ENCODE results near the gene NRN1.
"Not testable (repeated sequence)": the region's sequence is repeated elsewhere in the genome, so short reads cannot be mapped to it uniquely, and the experiment has no call there.

The NRN1 gene

DNA sequence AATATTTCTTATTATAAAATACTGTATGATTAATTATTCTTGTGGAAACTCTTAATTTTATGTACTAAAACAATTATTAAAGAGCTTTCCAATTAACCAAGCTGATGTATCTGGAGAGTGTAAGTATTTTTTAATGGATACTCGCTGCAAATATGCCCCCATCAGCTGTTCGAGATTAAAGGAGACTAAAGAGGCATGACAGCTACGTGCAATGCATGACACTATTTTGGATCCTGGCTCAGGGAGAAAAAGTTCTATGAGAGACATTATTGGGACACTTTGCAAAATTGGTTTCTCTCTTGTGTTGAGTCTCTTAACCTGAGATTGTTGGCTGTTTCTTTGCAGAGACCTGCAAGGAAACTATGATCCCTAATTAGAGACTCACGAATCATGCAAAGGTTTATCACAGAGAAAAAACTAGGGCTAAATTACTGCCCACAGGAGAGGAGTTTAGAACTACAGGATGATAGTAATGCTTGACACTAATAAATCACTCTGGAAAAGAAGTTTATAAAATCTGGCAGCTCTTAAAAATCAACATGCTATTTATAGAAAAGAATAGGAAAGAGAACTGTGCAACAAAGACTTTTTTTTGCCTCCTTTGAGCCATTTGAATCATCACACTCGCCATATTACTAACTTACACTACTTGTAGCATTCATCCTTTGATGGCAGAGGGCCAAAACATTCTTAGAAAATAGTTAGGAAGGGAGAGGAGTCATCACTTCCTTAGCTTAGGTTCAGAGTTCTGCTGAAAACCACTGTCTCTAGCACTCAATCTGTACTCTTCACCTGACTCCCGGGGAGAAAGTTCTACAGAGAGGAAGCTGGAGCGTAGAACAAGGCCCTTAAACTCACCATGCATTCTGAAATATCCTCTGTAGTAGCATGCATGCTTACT is 25.3 kb downstream of the NRN1 start:
- no peak for DNase-seq

GRCh38 chr6:5979650-5980420 is 26.9 kb downstream of the NRN1 start:
- DNase-seq: no peak

GRCh38 chr6:5976811-5977210 is 29.9 kb downstream of the NRN1 start:
- DNase-seq: no peak

DNA sequence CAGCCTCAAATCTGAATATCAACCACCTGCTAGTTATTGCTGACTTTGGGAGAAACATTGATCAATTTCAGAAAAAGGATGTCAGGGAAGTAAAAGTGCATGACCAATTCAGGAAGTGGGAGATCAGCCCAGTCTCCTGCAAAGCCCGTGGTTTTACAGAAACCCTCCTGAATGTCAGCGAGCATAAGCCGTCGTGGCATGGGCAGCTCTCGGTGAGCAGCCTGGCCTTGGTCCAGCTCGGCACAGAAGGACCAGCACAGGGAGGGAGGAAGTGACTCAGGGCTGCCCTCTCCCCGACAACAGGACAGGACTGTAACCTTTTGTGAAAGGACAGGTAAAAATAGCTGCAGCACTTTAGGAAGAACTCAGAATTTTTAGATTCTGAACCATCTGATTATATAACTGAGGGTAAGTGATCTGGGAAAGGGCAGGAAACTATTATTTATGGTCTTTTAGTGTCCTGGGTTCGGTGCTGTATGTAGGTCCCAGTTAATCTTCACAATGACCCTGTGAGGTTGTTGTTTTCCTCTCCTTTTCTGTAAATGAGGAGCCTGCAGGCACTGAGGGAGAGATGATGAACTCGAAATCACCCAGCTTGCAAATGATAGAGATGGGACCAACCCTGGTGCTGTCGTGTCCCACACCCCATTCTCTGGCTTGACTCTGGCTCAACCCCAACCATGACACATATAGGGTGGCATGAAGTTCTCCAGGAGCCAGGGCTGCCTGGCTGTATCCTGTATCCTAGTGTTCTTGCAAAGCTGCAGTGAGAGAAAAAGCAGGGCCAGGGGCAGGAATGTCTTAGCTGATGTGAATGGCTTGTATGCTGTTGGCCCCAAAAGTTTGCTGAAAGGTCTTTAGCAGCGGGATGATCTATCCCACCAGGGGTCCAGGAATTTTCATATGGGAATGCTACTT is 37.6 kb downstream of the NRN1 start:
- DNase-seq: no peak

DNA sequence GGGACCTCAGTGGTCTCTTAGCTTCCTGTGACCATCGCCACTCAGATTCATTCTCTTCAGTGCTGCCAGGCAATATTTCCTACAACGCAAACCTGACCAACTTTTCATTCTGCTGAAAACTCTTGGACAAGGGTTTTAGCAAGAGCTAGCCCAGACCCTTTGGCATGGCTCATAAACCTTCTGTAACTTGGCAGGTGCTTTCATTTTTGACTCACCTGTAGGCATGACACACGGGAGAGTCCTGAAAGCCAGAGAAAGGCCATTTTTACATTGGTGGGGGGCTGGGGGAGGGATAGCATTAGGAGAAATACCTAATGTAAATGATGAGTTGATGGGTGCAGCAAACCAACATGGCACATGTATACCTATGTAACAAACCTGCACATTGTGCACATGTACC is 38.7 kb downstream of the NRN1 start:
- DNase-seq: not testable (repeated sequence)

GRCh38 chr6:5967594-5967993 is 39.1 kb downstream of the NRN1 start:
- no peak for DNase-seq

- DNase-seq: no peak
Observed at GRCh38 chr6:5962794-5963193, 43.9 kb downstream of the NRN1 start.

GRCh38 chr6:5961836-5962235 is 44.9 kb downstream of the NRN1 start:
- no peak for DNase-seq

DNA sequence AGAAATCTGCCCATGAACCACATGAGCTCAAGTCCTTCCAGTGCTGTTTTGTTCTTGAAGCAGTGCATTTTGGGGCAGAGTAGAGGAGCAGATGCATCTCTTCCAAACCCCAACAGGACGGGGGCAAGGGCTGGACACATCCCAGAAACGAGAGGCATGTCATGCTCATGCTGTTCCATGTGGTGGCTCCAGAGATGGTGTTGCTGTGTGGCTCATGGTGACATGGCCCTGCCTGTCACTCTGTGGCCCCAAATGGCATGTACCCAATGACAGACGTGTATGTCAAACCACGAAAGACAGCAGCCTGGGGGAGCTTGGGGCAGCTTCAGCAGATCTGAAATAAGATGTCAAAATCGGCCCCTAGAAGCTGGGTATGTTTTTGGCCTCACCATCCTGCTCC is 46.3 kb downstream of the NRN1 start:
- DNase-seq: no peak

DNA sequence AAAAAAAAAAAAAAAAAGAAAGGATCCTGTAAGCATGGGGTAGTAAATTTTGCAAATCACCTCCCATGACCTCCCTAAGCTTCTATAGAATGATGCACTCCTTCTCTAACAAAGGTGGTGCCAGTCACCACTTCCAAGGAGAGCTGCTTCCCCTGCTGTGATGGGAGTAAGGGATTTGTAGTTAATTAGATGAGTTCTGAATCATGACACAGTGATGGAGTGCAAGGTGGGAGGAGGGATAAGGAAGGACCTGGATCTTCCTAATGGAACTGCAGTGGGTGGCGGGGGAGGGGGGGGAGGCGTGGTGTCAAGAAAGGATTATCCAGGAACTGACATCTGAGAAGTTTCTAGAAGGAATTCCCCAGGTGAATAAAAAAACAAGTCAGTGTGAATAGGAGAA is 47.8 kb downstream of the NRN1 start:
- no peak for DNase-seq

DNA sequence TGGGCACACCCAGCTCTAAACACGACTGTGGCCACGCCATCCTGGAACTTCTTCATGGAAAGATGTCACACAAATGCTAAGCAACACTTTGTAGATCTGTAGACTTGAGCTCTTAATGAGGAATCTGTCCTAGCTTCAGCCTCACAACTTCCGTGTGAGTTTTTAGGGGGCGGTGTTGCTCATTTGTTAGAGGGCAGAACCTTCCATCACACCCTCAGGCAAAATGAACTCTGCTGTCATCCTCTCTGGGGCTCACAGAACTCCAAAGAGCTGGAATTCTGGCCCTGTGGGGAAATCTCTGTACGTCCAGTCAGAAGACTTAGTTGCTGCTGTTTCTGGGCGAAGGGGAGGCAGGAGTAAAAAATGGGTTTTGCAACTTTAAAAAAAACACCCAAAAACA is 49.8 kb downstream of the NRN1 start:
- DNase-seq: no peak

GRCh38 chr6:5950361-5950785 is 56.4 kb downstream of the NRN1 start:
- no peak for DNase-seq

All from CD4-positive, alpha-beta T cell treated with Interleukin-4 for 4 hours (primary cell).